SH-SY5Y (cell line): ENCODE data around the gene HOXC5.

ENCODE experiments used
- GATA2 ChIP-seq: IDR thresholded peaks from 2 replicates; pipeline ENCODE4 v1.6.1; 2011; ENCODE audit warnings: mild to moderate bottlenecking, low read depth, low read length
- GATA3 ChIP-seq: IDR thresholded peaks from 2 replicates; pipeline ENCODE4 v1.6.1; 2011; ENCODE audit warnings: low read depth, mild to moderate bottlenecking, low read length, moderate library complexity

GRCh38 chr12:54017878-54018467, 14.9 kb upstream of the HOXC5 start:
- TF ChIP-seq GATA2 (no peak), GATA3 (no peak)
